HG03575 (cell line): ENCODE data around the gene SNRPE.
"Not testable (repeated sequence)": the region's sequence is repeated elsewhere in the genome, so short reads cannot be mapped to it uniquely, and the experiment has no call there.

Experiments used
- ATAC-seq: cut with Tn5 transposase; IDR thresholded peaks from one replicate; pipeline ENCODE4 v1.9.1; 2021; ENCODE audit not compliant: unreplicated experiment, insufficient number of reproducible peaks, low FRiP score; ENCODE audit errors: extremely low read depth

The SNRPE gene

DNA sequence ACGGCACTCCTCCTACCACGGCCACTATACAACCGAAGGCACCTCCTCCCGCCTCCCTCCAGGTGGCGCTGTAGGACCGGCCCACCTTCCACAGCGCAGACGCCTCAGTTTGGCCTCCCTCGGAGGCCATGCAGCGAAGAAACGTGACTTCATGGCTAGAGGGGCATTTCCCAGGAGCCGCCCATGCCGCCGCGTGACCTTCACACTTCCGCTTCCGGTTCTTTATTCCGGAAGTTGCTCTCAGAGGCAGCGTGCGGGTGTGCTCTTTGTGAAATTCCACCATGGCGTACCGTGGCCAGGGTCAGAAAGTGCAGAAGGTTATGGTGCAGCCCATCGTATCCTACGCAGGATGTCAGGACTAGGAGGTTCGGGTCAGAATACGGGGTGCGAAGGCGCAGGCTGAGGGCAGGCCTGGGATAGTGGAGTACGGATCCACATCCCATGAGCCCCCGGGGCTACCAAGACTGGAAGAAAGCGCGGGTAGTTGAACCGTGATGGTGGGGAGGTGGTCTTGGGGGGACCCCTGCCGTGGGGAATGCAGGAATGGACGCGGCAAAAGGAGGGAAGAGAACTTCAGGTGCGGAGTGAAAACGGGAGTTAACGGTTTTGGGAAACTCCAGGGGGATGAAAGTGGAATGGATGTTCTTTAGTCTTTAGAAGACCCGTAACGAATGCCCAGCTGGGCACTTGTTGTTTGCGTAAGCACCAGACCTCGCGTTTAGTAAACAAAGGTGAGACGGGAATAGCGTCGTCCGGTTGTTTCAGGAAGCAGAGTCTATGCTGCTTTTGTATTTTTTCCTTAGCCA, at the start of gene SNRPE:
TSS of gene SNRPE (plus strand) at position 221 of the 806 bp plus-strand sequence. CDS start at position 282, 61 bp downstream.
- ATAC-seq: peak; percentile 89

DNA sequence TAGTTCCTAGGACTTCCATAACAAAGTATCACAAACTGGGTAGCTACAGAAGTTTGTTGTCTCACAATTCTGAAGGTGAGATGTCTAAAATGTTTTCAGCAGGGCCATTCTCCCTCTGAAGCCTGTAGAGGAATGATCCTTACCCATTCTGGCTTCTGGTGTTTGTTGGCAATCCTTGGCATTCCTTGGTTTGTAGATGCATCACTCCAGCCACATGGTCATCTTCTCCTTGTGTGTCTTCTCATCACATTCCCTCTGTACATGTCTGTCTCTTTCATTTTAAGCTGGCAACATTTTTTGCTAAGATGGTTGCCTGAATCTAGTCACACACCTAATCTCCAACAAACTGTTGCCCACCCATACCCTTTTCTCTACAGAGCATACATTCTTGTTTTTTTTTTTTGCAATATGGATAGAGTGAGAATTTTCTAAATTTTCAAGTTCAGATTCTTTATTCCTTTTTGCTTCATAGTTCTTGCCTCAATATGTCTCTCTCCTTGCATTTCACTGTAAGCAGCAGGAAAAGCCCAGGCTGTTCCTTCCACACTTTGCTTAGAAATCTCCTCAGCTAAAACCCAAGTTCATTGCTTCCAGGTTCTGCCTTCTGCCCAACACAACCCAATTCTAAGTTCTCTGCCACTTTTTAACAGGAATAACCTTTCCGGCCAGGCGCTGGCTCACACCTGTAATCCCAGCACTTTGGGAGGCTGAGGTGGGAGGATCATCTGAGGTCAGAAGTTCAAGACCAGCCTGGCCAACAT, 47.6 kb upstream of the SNRPE start:
- ATAC-seq: no peak

DNA sequence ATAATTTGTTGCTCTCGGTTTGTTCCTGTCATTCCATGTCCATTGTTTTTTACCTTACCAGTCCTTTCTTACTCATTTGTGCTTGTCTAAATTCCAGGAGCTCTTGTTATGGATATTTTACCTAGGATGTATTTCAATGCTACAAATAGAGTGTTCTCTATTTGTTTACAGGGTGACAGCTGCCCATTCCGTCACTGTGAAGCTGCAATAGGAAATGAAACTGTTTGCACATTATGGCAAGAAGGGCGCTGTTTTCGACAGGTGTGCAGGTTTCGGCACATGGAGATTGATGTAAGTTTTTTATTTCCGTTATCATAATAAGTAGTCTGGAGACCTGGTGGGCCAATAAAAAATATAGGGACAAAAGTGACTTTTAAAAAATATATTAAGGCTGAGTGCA, 43.0 kb upstream of the SNRPE start:
- no peak for ATAC-seq

DNA sequence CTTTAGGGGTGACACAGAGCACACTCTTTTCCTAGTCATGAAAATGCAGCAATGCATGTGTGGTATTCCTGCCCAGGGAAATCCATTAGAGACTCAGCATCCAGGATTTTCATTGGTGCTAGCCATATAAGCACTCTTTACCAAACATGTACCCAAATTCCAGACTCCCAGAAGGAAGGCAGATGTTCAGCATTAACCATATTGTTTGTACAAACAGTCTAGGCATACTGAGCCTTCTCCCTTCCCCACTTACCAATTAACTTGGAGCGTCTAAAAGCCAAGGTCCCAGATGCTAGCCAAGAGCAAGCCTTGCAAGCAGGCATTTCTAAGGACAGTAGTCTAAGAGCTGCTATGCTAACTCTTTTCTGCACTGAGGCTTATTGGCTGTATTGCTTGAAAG, 38.1 kb upstream of the SNRPE start:
- no peak for ATAC-seq

- ATAC-seq: no peak
Observed at GRCh38 chr1:203826175-203826574, 35.2 kb upstream of the SNRPE start.

DNA sequence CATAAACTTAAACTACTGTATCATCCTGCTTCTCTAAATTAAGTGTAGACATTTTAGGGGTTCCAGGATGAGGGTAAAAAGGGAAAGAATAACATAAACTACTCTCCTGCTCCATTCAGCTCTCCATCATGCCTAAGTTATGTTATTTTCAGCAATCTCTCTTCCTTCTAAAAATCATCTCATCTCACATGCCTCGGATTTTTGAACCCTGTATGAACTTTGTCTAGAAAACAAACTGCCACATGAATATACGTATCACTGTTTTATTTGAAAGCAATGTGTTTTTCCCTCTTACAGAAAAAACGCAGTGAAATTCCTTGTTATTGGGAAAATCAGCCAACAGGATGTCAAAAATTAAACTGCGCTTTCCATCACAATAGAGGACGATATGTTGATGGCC, 33.4 kb upstream of the SNRPE start:
- no peak for ATAC-seq

- no peak for ATAC-seq
Observed at GRCh38 chr1:203828503-203828902, 32.9 kb upstream of the SNRPE start.

DNA sequence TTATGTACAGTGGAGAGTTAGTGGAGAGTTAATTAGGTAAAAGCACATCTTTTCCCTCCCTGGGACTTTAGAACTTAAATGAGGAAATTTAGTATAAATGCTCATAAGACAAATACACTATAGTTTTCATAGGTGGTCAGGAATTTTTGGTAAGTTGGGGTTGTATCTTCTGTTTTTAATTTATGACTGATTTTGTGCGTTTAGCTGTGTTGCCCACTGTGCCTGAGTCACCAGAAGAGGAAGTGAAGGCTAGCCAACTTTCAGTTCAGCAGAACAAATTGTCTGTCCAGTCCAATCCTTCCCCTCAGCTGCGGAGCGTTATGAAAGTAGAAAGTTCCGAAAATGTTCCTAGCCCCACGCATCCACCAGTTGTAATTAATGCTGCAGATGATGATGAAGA, 32.2 kb upstream of the SNRPE start:
- not testable (repeated sequence) for ATAC-seq

GRCh38 chr1:203835476-203835875, 25.9 kb upstream of the SNRPE start:
- no peak for ATAC-seq

- ATAC-seq: no peak
Observed at GRCh38 chr1:203839081-203839480, 22.3 kb upstream of the SNRPE start.

DNA sequence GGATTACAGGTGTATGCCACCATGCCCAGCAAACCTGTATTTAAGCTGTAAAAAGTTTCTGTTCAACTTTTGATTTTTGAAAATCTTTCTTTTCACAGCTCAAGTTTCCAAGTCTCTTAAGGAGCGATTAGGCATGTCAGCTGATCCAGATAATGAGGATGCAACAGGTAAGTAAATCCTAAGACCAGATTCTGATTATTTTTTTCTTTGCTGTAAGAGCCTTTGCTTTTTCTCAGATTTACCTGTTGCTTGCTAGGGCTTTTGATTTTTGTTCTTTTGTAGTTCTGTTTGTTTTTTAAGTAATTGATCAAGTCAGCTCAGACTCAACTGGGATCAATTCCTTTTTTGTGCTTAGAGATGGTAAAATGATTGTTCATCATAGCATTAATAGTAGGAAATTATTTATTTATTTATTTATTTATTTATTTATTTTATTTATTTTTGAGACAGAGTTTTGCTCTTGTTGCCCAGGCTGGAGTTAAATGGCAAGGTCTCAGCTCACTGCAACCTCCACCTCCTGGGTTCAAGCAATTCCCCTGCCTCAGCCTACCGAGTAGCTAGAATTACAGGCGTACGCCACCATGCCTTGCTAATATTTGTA, 21.1 kb upstream of the SNRPE start:
- ATAC-seq: no peak

DNA sequence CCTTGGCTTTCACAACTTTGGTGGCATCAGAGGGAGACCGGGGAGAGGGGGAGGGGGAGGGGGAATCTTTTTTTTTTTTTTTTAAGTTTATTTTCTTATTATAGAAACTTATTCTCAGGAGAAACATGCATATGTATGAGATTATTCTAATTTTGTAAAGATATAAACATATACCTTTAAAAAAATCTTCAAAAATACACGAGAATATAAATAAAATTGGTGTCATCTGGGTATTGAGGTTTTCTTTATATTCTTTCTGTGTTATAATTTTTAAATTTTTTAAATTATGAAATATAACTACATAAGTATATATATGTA, 18.9 kb upstream of the SNRPE start:
- no peak for ATAC-seq

DNA sequence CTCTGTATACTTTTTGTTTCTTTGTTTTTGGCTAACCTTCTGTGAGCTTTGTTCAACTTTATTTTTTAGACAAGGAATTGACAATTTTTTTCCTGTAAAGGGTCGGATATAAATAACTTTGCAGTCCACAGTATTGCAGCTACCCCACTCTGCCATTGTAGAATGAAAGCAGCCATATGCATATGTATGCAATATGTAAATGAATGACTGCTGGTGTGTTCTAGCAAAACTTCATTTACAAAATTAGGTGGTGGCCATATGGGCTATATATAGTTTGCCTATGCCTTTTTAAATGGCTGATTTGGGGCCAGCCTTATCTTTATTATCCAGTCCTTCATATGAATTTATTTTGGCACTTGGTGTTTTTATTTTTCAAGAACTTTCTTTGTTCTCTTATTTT, 18.0 kb upstream of the SNRPE start:
- no peak for ATAC-seq

GRCh38 chr1:203853112-203853511, 8.3 kb upstream of the SNRPE start:
- not testable (repeated sequence) for ATAC-seq

DNA sequence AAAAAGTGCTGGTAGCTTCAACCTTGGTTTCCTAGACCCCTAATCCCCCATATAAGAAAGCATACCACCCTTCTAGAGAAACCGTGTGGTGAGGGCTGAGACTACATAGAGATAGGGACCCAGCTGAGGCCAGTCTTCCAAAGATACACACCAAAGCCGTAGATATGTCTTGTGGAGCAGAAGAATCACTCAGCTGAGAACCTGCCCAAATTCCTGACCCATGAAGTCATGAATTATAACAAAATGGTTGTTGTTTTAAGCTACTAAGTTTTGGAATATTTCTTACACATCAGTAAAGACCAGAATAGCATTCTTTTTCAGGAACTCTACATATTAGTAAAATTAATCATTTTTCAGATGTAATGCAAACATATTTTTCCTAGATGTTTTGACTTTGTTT, 3.3 kb upstream of the SNRPE start:
- no peak for ATAC-seq

GRCh38 chr1:203858975-203859374, 2.4 kb upstream of the SNRPE start:
- no peak for ATAC-seq

DNA sequence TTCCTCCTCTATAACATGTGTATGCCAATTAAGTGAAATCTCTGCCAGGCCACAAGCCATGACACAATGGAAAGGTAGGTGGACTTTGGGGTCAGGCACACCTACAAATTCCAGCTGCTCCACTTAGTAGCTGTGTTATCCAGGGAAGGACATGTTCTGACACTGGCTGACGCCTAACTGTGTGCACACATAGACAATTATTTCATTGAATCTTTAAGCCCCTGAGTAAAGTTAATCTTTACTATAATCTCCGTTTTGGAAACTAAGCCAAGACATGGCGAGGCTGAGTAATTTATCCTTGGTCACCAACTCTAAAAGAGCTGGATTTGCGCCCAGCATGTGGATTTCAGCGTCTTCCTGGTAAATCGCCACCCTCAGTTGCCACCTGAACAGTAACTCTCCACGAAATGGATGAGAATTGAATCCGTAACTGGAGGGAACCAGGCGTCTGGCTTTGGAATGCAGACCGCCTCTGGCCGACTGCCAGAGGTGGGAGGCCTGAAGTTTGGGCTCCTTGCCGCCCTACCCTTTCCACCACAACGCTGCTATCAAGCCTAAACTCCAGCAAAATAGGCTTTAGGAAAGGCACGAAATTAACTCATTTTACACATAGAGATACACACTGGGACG, 888 bp upstream of the SNRPE start:
- no peak for ATAC-seq

GRCh38 chr1:203867802-203868201, 6.4 kb downstream of the SNRPE start:
- ATAC-seq: no peak

GRCh38 chr1:203870245-203870644, 8.8 kb downstream of the SNRPE start:
- ATAC-seq: no peak
